Right kidney (tissue), 1 donor: ENCODE measurements around the gene ACYP2.

Experiments used
- DNase-seq: peaks from one replicate; pipeline ENCODE4 v3.0.0-alpha.2; 2016

Gene ACYP2

DNA sequence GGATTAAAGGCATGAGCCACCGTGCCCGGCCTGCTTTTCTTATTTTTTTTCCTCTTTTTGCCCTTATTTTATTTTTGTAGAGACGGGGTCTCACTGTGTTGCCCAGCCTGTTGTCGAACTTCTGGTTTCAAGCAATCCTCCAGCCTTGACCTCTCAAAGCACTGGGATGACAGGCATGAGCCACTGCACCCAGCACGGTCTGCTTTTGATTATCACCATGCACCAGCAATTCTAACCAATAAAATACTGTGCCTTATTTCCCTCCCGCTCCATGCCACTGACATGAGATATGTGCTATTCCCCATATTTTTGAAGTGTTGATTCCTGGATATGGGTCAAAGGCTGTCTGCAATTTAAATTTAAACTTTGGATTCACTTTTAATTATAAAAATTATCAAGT lies 42.9 kb downstream of the ACYP2 start:
- no peak for DNase-seq

DNA sequence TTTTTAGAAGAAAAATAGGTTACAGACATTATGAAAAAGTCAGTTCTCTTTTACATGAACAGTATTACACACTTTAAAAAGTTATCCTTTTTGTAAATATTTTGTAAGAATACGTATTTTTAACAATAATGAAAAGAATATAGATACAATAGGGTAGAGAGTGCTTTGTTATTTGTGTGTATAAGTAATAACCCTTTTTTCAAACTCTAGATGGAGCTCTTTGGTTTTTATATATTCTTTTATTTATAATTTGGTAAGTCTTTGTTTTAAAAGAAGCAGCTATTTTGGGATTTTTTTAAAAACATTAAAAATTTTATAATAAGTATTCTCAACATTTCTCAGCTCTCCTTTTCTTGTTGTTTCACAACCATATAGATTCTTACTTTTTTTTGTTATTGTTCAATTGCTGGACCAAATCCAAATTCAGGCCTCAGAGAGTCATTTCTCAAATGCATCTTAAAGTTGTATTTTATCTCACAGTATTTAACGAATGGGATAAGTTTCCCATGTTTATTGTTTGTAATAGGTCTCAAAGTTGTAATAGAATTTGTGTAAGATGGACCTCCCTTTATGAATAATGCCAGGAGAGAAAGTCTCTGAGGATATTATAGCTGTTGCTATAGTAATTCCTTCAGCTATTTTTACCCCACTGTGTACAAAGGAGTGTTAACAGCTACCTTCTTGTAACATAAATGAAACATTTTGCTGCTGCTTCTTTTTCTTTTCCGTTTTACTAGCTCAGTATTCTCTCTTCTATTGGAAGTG lies 46.4 kb downstream of the ACYP2 start:
- no peak for DNase-seq

DNA sequence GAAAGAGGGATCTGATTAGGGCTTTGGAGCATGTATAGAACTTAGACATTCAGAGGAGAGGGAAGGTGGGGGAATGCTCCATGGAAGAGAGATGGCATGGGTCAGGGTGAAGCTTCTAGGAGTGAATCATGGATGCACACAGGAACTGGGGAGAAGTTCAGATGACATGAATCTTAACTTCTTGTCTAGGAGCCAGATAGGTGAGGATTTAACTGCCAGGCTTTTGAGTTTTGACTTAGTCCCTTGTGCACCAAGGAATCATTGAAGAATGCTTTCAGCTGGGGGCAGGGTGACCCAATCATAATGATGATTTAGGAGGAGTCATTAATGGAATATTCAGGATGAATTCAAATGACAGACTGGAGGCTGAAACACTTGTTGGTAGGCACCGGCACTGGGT lies 48.7 kb downstream of the ACYP2 start:
- no peak for DNase-seq

DNA sequence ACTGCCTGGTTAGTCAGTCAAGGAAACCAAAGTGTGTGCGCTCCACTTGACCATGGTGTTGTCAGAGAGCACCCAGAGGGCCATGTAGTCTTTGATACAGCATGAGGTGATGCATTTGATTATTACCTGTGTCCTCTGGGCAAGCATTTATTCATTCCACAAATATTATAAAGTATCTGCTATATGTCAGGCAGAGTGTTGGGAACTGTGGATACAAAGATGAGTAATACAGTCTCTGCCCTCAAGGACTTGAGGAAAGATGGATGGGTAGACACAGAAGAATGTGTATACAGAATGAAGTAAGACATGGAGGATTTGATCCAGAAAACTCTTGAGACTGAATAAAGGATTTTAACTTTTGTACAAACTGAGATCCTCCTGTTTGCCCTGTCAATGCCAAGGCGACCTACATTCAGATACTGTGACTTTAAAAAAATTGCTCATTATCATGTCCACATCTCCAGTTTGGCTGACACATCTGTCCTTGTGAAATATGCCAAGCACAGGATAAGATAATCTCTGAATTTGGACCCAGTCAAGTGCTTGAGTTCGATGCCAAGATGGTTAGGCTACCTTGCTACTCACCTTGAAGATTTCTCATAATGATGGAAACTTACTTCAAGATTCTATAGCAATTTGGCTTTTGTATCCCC lies 50.8 kb downstream of the ACYP2 start:
- DNase-seq = no peak

DNA sequence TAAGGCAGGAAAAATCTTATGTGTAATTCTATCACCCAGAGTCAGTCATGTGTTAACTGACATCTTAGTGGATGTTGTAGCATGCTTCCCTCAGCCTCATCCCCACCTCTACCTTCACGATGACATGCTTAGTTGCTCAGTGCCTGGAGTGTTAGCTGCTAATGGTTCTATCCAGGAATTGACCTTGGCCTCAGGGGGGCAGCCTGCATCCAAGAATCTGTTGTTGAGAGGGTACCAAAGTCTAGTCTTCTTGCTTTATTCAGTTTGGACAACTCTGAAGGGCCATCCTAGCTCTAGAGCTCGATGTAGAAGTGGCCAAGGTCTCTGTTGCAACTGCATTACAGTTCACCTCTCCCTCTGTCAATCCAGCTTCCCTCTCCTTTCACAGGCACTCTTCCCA lies 61.2 kb downstream of the ACYP2 start:
- no peak for DNase-seq

DNA sequence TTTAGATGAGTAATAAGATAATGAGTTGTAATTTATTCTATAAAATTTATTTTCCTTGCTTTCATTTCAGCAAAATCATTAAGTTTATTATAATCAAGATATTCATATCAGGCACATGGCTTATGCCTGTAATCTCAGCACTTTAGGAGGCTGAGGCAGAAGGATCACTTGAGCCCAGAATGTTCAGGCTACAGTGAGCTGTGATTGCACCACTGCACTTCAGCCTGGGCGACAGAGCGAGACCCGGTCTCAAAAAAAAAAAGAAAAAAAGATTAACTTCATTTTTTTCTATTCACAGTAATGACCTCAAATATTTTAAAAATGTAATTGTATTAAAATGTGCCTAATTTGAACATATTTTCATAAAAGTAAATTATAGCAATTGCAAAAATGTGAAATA lies 67.9 kb downstream of the ACYP2 start:
- no peak for DNase-seq

DNA sequence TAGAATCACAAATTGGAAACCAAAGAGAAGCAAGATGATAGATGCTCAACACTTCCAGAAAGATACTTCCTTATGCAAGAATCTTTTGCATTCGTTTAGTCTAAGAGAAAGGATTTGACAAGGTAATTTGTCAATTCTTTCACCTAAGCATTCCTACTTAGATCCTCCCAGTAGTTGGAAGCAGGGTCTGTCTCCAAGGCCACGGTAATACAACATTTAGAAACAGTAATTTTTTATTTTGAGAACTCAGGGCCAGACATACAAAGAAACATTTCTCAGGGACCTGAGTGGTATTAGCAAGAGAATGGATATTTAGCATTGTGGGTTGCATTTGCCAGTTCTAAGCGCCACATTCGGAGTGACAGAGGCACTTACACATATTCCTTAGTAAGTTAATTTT lies 68.6 kb downstream of the ACYP2 start:
- no peak for DNase-seq

DNA sequence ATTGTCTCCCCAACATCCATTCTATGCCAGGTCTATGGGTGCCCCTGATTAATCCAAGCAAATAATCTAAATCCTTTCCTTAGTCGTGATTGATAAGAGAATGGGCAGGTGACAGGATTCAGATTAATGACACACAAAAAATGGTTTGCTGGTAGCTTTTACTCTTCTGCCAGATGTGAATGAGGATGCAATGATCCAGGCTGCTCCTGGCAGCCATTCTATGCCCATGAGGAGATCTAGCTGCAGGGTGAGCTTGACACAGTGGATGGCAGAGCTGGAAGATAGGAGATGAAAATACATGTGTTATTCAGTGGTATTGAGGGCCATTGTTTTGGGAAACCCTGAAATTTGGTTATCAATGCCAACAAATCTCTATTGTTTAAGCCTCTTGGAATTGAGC lies 69.7 kb downstream of the ACYP2 start:
- no peak for DNase-seq

DNA sequence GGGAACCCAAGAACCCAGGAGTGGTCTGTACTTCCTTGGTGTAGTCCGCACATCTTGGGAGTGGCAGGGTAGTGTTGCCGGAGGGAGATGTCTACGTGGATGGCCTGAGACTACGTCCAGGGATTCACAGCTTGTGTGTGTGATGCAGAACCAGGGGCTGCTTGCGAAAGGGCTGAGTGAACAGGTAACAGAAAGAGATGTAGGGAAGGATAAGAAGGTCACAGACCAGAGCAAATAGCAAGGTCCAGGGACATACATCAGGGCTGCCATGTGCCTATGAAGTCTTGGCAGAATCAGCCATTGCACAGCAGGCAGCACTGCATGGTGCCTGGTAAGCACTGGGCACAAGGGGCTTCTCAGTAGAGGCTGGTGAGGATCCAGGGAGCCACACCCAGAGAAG lies 71.9 kb downstream of the ACYP2 start:
- no peak for DNase-seq

DNA sequence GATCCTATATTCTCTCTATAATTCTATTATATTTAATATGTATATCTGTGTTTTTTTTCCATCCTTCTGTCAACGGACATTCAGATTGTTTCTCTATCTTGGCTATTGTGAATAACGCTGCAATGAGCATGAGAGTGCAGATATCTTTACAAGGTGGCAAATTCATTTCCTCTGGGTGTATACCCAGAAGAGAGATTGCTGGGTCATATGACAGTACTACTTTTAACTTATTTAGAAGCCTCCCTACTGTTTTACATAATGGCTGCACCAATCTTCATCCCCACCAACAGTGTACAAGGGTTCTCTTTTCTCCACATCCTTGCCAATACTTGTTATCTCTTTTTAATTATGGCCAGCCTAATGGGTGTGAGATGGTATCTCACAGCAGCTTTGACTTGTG lies 74.1 kb downstream of the ACYP2 start:
- no peak for DNase-seq

DNA sequence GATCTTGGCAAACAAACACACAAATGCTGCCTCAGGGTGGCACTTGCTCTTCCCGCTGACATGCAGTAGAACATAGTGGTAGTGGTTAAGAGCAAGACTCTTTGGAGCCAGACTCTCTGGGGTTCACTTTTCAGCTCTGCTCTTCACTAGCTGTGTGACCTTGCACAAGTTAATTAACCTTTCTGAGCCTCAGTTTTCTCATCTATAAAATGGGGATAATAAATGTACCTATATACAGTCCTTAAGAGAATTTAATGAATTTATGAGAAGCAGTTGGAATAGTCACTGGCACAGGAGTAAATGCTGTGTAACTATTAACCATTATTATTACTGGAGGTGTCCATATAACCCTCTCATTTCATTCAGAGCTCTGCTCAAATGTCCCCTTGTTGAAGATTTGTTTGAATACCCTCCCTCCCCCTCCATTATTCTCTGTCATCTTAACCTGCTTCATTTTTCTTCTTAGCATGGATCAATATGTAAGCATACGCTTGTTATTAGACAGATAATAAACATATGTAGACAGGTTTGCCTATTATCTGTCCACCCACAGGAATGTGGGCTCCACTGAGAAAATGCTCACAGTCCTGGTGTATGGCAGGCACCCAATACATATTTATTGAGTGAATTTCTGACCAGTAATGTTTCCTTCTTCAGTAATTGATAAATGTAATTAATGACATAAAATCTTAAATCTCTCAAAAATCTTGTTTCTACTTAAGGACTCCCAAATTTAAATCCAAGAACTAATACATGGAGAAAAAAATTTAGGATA lies 76.1 kb downstream of the ACYP2 start:
- DNase-seq = no peak

DNA sequence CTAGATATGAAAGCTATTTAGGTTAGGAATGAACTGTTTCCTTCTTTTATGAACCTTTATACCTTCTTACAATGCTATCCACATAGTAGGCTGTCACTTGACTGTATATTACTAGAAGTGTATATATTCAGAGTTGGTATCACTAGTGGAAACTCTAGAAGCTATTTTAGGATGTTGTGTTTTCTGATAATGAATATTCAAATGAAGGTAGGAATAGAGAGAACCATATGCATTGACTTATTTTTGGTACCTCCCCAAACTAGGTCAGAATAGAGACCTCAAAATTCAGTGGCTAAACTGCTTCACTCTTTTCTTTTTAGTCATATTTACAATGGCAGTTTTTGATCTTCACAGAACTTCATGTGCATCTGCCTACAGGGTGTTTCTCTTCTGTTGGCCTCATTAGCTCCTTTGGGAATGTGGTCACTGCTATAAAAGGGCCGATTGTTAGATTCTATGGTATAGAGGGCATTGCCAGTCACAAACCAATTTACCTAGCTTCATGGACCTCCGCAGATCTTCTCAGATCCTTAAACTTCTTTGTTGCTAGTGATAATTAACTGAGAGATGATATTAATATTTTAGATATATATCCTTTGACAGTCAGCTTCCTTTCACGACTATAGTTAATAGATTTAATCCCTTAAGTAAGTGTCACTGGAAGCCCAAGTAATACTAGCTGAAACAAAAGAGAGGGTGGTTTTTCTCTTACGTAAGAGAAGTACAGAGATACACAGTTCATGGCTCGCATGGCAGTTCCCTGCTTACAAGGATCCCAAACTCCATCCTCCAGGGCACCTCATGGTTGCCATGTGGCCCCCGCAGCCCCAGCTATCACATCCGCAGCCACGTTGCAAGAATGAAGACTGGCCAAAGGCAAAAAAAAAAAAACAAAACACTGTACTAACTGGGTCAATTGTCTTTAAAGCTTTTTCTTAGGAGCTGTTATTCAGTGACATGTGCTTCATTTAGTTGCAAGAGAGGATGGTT lies 79.6 kb downstream of the ACYP2 start:
- no peak for DNase-seq

DNA sequence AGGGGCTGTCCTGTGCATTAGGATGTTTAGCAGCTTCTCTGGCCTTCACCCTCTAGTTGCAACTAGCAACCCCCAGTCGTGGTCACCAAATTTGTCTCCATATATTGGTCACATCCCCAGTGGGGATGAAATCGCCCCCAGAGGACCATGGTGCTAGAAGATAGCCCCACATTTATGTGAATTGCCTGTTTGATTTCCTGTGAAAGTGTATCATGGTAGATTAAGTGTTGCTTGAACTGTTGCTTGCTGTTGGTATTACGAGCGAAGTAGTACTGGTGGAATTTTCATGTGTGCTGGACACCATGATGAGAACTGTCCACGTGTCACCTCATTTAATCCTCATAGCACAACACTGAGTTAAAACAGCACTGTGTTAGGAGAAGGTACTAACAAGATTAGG lies 81.2 kb downstream of the ACYP2 start:
- DNase-seq = no peak

DNA sequence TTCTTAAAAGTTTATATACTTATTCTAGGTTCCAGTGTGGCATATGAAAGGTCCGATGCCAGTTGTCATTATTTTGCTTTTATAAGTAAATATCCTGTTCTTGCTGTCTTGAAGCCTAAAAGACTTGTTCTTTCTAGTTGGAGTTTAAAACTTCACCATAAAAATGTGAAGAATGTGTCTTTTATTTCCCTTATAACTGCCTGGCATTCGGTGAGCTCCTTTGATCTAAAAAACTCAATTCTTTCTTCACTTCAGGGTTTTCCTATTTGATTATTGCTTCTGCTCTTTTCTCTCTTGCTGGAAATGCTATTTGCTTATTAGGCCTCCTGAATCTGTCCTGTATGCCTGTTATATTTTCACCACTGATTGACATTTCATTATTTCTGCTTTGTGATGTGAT lies 89.1 kb downstream of the ACYP2 start:
- no peak for DNase-seq

DNA sequence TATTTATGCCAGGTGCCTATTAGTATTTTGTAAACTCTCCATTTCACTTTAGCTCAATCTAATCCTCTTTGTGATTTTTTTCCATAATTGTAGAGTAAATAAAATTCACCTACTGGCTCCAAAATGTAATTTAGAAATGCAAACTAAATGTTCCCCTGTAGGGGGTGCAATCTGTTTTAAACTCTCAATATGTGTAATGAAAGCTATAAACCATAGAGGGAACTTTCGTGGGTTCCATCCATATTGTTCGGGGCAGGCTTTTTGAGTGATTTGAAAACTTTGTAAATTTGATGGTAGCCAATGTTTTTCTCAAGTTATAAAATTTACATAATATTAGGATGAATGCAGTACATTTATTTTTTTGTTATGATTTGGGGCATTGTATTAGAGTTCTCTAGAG lies 91.2 kb downstream of the ACYP2 start:
- no peak for DNase-seq

DNA sequence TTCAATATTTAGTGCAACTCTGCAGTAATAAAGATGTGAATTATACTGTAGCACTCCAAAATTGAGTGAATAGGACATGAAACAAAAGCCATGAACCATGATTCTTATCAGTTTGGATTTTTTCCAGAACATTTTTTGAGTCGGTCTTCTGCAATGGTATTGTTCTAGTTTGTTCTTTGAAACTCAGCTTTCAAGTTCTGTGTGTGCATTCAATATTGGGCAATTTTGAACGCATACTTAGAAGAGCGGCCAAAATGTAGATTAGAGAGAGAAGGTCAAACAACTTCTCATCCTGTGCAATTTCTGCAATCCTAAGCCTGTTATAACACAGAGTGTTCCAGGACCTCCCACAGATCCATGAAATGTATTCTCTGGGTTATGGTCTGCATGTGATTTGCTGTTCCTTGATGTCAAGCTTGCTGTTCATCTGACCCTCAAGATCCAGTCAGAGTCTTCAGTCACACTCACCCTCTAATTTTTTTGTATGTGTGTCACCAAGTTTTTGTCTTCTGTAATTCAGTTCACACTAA lies 92.3 kb downstream of the ACYP2 start:
- peak; percentile 18 for DNase-seq

DNA sequence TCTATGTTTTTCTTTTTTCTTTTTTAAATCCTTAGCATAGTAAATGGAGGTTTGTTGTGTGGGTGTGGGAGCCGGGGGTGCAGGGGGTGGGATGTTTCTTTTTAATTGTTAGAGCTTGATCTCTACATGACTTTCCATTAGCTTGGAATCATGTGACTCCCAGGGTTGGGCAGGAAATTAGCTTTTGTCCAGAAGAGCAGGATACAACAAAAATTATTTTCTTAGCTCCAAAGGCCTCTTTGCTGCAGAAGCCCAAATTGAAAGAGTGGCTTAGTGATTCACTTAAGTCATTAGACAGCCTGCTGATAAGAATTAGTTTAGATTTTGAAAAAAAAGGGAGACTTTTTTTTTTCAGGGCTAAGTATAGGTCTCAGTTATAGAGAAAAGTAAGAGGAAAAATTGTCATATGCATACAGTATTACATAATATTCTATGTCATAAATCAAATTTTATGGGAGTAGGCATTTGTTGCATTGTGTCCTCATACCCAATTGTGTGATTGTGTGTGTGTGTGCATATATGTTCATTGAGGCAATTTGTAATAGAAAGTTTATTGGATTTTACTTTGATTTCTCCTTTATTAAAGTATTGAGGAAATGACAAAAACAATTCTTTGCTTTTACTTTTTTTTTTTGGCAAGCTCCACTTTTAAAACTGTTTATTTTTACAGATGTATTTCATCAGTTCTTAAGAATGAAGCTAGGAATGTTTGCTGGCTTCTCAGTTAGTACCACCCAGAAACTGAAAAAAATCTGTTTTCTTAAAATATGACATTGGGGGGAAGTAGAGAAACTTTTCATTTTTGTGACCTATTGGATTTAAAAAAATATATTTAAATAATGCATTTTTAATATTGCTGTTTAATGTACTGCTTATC lies 93.2 kb downstream of the ACYP2 start:
- DNase-seq = peak; percentile 12

DNA sequence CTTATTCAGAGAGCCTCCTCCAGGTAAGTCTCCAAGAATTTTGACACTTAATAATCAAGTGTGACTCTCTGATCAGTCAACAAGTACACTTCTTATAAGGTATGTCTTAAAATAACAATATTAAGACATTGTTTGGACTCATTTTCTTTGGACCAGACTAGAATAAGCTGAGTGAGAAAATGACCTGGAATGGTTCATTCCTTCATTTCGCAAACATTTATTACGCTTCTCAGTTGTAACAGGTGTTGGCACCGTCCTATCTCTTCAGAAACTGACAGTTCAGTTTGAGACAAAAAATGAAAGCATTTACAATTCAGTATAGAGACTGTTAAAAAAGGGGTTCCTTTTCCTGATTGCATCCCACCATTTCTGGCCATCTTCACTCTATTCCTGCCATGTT lies 94.0 kb downstream of the ACYP2 start:
- no peak for DNase-seq

DNA sequence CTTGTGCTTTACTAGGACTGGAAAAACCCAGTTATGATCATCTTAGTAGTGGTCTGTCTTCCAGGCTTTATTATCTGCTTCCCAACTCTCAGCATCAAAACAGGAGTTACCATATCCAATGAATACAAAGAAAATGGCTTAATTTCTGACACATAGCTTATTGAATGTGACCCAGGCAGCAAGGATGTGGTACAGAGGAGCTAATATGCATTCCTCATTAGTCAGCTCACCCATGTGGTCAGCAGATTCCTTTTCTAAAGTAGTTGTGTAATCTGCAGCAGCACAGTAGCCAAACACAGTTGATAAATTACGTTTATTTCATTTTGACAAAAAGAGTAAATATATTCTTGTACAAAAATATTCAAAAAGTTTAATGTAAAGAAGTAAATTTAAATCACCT lies 97.0 kb downstream of the ACYP2 start:
- no peak for DNase-seq

DNA sequence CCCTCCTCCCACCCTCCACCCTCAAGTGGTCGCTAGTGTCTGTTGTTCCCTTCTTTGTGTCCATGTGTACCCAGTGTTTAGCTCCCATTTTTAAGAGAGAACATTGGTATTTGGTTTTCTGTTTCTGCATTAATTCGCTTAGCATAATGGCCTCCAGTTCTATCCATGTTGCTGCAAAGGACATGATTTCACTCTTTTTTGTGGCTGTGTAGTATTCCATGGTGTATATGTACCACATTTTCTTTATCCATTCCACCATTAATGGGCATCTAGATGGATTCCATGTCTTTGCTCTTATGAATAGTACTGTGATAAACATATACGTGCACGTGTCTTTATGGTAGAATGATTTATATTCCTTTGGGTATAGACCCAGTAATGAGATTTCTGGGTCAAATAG lies 97.7 kb downstream of the ACYP2 start:
- no peak for DNase-seq

DNA sequence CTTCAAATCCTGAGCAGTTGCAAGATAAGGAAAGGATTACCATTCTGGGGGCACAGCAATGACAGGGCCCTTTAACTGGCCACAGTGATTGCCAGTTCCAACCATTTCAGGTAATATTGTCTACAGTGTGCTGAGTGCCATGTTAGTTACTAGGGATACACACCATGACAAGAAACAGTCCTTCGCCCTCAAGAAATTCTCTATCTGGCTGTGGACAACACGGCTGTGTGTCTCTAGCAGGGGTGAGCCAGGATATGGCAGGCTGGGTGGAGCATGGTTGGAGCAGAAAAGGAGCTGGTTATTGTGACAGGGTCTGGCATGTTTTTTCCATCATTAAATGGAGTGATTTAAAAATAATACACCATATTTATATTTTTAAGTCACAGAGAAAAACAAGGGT lies 109.6 kb downstream of the ACYP2 start:
- no peak for DNase-seq
